K562 (cell line): ENCODE results near the gene PUDP.

Source experiments
- CEBPZ ChIP-seq: fragments of 150-350 bp; IDR thresholded peaks from 2 replicates; pipeline ENCODE4 v1.6.1; 2014; ENCODE audit warnings: low read depth, mild to moderate bottlenecking, low read length, borderline replicate concordance
- CREB5 ChIP-seq: fragments of 250-450 bp; sonication (Bioruptor Pico); IDR thresholded peaks from 2 replicates; pipeline ENCODE4 v1.5.0; 2020; ENCODE audit warnings: mild to moderate bottlenecking
- CTCF ChIP-seq, 3 experiments: IDR thresholded peaks in 2 of 3; conservative IDR thresholded peaks in 1 of 3; 2 replicates each; pipeline ENCODE4 v1.5.1; 2011 to 2012; ENCODE audit warnings: low read length in 3 of 3, mild to moderate bottlenecking in 3 of 3, control low read depth in 2 of 3, improper control_type of control experiment in 1 of 3, inconsistent platforms in 1 of 3, low read depth in 1 of 3, mixed read lengths in 1 of 3, moderate library complexity in 1 of 3; ENCODE audit not compliant: insufficient read depth in 2 of 3
- MNT ChIP-seq, 2 experiments: fragments of 450-650 bp; conservative IDR thresholded peaks; 2 replicates each; pipeline ENCODE4 v1.6.1; 2017; ENCODE audit warnings: mild to moderate bottlenecking in 2 of 2, moderate library complexity in 2 of 2
- NUFIP1 ChIP-seq: fragments of 450-650 bp; IDR thresholded peaks from 2 replicates; pipeline ENCODE4 v1.6.1; 2018; ENCODE audit not compliant: partially characterized antibody
- RBBP5 ChIP-seq: fragments of 200-600 bp; sonication (generic); IDR thresholded peaks from 2 replicates; pipeline ENCODE4 v1.6.1; 2012; ENCODE audit warnings: borderline replicate concordance, mild to moderate bottlenecking, low read length, control low read depth, inconsistent platforms; ENCODE audit not compliant: insufficient read depth, poor library complexity, severe bottlenecking
- RBM39 ChIP-seq: fragments of 200-400 bp; formaldehyde crosslinking; optimal IDR thresholded peaks from 2 replicates; pipeline ENCODE3; 2018; ENCODE audit warnings: low read depth, low read length
- SRSF9 ChIP-seq: fragments of 200-400 bp; formaldehyde crosslinking; IDR thresholded peaks from 2 replicates; pipeline ENCODE4 v1.6.1; 2017; ENCODE audit warnings: low read depth, low read length, borderline replicate concordance
- ZBTB34 ChIP-seq: fragments of 250-450 bp; sonication (Bioruptor Pico); IDR thresholded peaks from 2 replicates; pipeline ENCODE4 v1.8.0; 2021; ENCODE audit warnings: mild to moderate bottlenecking, moderate library complexity
- ZNF239 ChIP-seq: fragments of 250-450 bp; sonication (Bioruptor Pico); IDR thresholded peaks from 2 replicates; pipeline ENCODE4 v1.4.0; 2020; ENCODE audit warnings: mild to moderate bottlenecking

GRCh38 chrX:7076245-7076661, 71.7 kb downstream of the PUDP start:
- TF ChIP-seq MNT (conservative IDR thresholded peaks at IDR 0.05): no peak
- no peak for TF ChIP-seq RBM39
- no peak for TF ChIP-seq CTCF (IDR thresholded peaks at IDR 0.05 in 2 of 3, conservative IDR thresholded peaks at IDR 0.05 in 1 of 3; ENCODE audit: insufficient read depth in 2 of 3, low read depth in 1 of 3, low read length in 3 of 3)
- TF ChIP-seq RBBP5: no peak
- TF ChIP-seq SRSF9: no peak
- TF ChIP-seq ZNF239: no peak
- no peak for TF ChIP-seq CEBPZ
- no peak for TF ChIP-seq NUFIP1
- TF ChIP-seq ZBTB34 (CRISPR knock-in tag): no peak
- TF ChIP-seq CREB5 (CRISPR knock-in tag): no peak
